Measurements from ENCODE around the gene KDM3B. TPM values are rescaled to one million over a fixed set of nuclear protein-coding genes. Genes with fewer than 3 reads are reported as not detected.

The KDM3B gene
- total RNA-seq, 1 experiment from 2014 or later, result 64.8 TPM

GRCh38 chr5:138440159-138441073 is 87.9 kb downstream of the KDM3B start:
- Histone ChIP-seq H3K4me1 (replicated peaks) (peaks cover 13% of the 10 kb centered on the region), H3K27ac (no peak overlapping the region), H3K4me3 (no peak overlapping the region), H3K9me3 (replicated peaks) (peaks cover 6% of the 10 kb centered on the region; the same call in 1 of the 2 replicates), H3K27me3 (replicated peaks) (no peaks in the 10 kb centered on the region; the same call in 1 of the 2 replicates), H3K36me3 (peaks cover 19% of the 10 kb centered on the region)
- no peak for DNase-seq (ENCODE audit: low read depth in 1 of 2, low spot score in 2 of 2)

GRCh38 chr5:138441221-138441620 is 88.7 kb downstream of the KDM3B start:
- Histone ChIP-seq H3K4me1 (replicated peaks) (peaks cover 13% of the 10 kb centered on the region), H3K36me3 (peaks cover 11% of the 10 kb centered on the region), H3K4me3 (no peak overlapping the region), H3K27me3 (replicated peaks) (no peaks in the 10 kb centered on the region; the same call in 1 of the 2 replicates), H3K27ac (no peak overlapping the region), H3K9me3 (replicated peaks) (peaks cover 6% of the 10 kb centered on the region; the same call in 1 of the 2 replicates)
- DNase-seq (ENCODE audit: low read depth in 1 of 2, low spot score in 2 of 2), result no peak

GRCh38 chr5:138444078-138444773 is 91.7 kb downstream of the KDM3B start:
- DNase-seq (ENCODE audit: low read depth in 1 of 2, low spot score in 2 of 2), result no peak
- Histone ChIP-seq H3K27me3 (replicated peaks) (no peaks in the 10 kb centered on the region), H3K4me3 (no peak overlapping the region), H3K27ac (no peak overlapping the region), H3K9me3 (replicated peaks) (no peaks in the 10 kb centered on the region), H3K36me3 (no peaks in the 10 kb centered on the region), H3K4me1 (replicated peaks) (peaks cover 5% of the 10 kb centered on the region)

GRCh38 chr5:138444774-138445546 is 92.5 kb downstream of the KDM3B start:
- Histone ChIP-seq H3K9me3 (replicated peaks) (no peaks in the 10 kb centered on the region), H3K4me3 (no peak overlapping the region), H3K4me1 (replicated peaks) (peaks cover 4% of the 10 kb centered on the region), H3K36me3 (no peaks in the 10 kb centered on the region), H3K27ac (no peak overlapping the region), H3K27me3 (replicated peaks) (no peaks in the 10 kb centered on the region)
- DNase-seq (ENCODE audit: low read depth in 1 of 2, low spot score in 2 of 2), result no peak

GRCh38 chr5:138445547-138446271 is 93.2 kb downstream of the KDM3B start:
- Histone ChIP-seq H3K36me3 (no peaks in the 10 kb centered on the region), H3K27ac (no peak overlapping the region), H3K4me3 (no peak overlapping the region), H3K4me1 (replicated peaks) (peaks cover 5% of the 10 kb centered on the region), H3K9me3 (replicated peaks) (no peaks in the 10 kb centered on the region), H3K27me3 (replicated peaks) (no peaks in the 10 kb centered on the region)
- DNase-seq (ENCODE audit: low read depth in 1 of 2, low spot score in 2 of 2), result no peak

- Histone ChIP-seq H3K36me3 (no peaks in the 10 kb centered on the region), H3K27me3 (replicated peaks) (no peaks in the 10 kb centered on the region), H3K4me3 (no peak overlapping the region), H3K27ac (no peak overlapping the region), H3K4me1 (replicated peaks) (peaks cover 5% of the 10 kb centered on the region), H3K9me3 (replicated peaks) (no peaks in the 10 kb centered on the region)
- no peak for DNase-seq (ENCODE audit: low read depth in 1 of 2, low spot score in 2 of 2)
Observed at GRCh38 chr5:138448070-138448469, 95.6 kb downstream of the KDM3B start.

GRCh38 chr5:138448481-138449398 is 96.3 kb downstream of the KDM3B start:
- Histone ChIP-seq H3K27ac (no peak overlapping the region), H3K4me3 (no peak overlapping the region), H3K36me3 (no peaks in the 10 kb centered on the region), H3K4me1 (replicated peaks) (peaks cover 5% of the 10 kb centered on the region), H3K27me3 (replicated peaks) (no peaks in the 10 kb centered on the region), H3K9me3 (replicated peaks) (no peaks in the 10 kb centered on the region)
- DNase-seq (ENCODE audit: low read depth in 1 of 2, low spot score in 2 of 2), result no peak

GRCh38 chr5:138449501-138450239 is 97.2 kb downstream of the KDM3B start:
- no peaks in the 10 kb centered on the region for H3K27me3 ChIP-seq (replicated peaks)
- H3K27ac ChIP-seq, result no peak overlapping the region
- H3K36me3 ChIP-seq, result no peaks in the 10 kb centered on the region
- H3K4me1 ChIP-seq (replicated peaks), result peaks cover 5% of the 10 kb centered on the region
- no peaks in the 10 kb centered on the region for H3K9me3 ChIP-seq (replicated peaks)
- H3K4me3 ChIP-seq, result no peak overlapping the region
- peak; percentile 87 to 92 for DNase-seq (ENCODE audit: low read depth in 1 of 2, low spot score in 2 of 2)

GRCh38 chr5:138450971-138451370 is 98.5 kb downstream of the KDM3B start:
- Histone ChIP-seq H3K9me3 (replicated peaks) (no peaks in the 10 kb centered on the region), H3K27me3 (replicated peaks) (no peaks in the 10 kb centered on the region), H3K36me3 (no peaks in the 10 kb centered on the region), H3K4me3 (no peak overlapping the region), H3K27ac (no peak overlapping the region), H3K4me1 (replicated peaks) (peaks cover 5% of the 10 kb centered on the region)
- no peak for DNase-seq (ENCODE audit: low read depth in 1 of 2, low spot score in 2 of 2)

- Histone ChIP-seq H3K36me3 (no peaks in the 10 kb centered on the region), H3K9me3 (replicated peaks) (no peaks in the 10 kb centered on the region), H3K27me3 (replicated peaks) (no peaks in the 10 kb centered on the region), H3K4me3 (no peak overlapping the region), H3K4me1 (replicated peaks) (peaks cover 5% of the 10 kb centered on the region), H3K27ac (no peak overlapping the region)
- no peak for DNase-seq (ENCODE audit: low read depth in 1 of 2, low spot score in 2 of 2)
Observed at GRCh38 chr5:138452720-138453119, 100.2 kb downstream of the KDM3B start.

- no peak overlapping the region for H3K4me3 ChIP-seq
- no peaks in the 10 kb centered on the region for H3K27me3 ChIP-seq (replicated peaks)
- no peak overlapping the region for H3K27ac ChIP-seq
- H3K9me3 ChIP-seq (replicated peaks), result no peaks in the 10 kb centered on the region
- H3K36me3 ChIP-seq, result no peaks in the 10 kb centered on the region
- DNase-seq (ENCODE audit: low read depth in 1 of 2, low spot score in 2 of 2), result no peak
- peaks cover 5% of the 10 kb centered on the region for H3K4me1 ChIP-seq (replicated peaks)
Observed at GRCh38 chr5:138453590-138453989, 101.1 kb downstream of the KDM3B start.

GRCh38 chr5:138454121-138454520 is 101.6 kb downstream of the KDM3B start:
- Histone ChIP-seq H3K27ac (no peak overlapping the region), H3K9me3 (replicated peaks) (no peaks in the 10 kb centered on the region), H3K36me3 (no peaks in the 10 kb centered on the region), H3K4me1 (replicated peaks) (peaks cover 5% of the 10 kb centered on the region), H3K27me3 (replicated peaks) (no peaks in the 10 kb centered on the region), H3K4me3 (no peak overlapping the region)
- DNase-seq (ENCODE audit: low read depth in 1 of 2, low spot score in 2 of 2), result no peak

All from SJSA1 (cell line).